B cell (primary cell): ENCODE measurements around the gene ADRA2C. TPM values are rescaled to one million over a fixed set of nuclear protein-coding genes. Genes with fewer than 3 reads are reported as not detected.

Experiments
- ATAC-seq: fragments of 200-7000 bp; cut with Tn5 transposase; one replicate; pipeline ENCODE4 v1.10.0; 2021; ENCODE audit warnings: low read depth, mild to moderate bottlenecking, moderate number of reproducible peaks, moderate library complexity
- CTCF ChIA-PET: fragments of 350-600 bp; sonication (Branson Sonifier 250); formaldehyde crosslinking; loops from one replicate; lab custom pipeline; 2021; ENCODE audit warnings: antibody characterized with exemption, inconsistent platforms; lab: Charles Lee
- POLR2A ChIA-PET: fragments of 350-600 bp; sonication (Branson Sonifier 250); formaldehyde crosslinking; loops from one replicate; lab custom pipeline; 2021; ENCODE audit warnings: antibody characterized with exemption; lab: Charles Lee
- DNase-seq: peaks from one replicate; pipeline ENCODE4 v3.0.0; 2013
- H2AFZ ChIP-seq: 2 replicates; pipeline ENCODE4 v1.6.1; 2012; ENCODE audit warnings: mild to moderate bottlenecking, low read depth, low read length; ENCODE audit not compliant: insufficient read depth, poor library complexity, severe bottlenecking
- H3K27ac ChIP-seq, 2 donors: 1 replicate in 1 of 2; 2 replicates in 1 of 2; pipeline ENCODE4 v1.5.1; 2012 to 2013; ENCODE audit warnings: low read length in 2 of 2, mild to moderate bottlenecking in 2 of 2, moderate library complexity in 1 of 2
- H3K27me3 ChIP-seq, 4 experiments: fragments of 200-600 bp in 1 of 4; sonication (generic) in 1 of 4; replicated peaks in 1 of 4; 1 replicate in 2 of 4; 2 replicates in 2 of 4; pipeline versions ENCODE4 v1.6.1 to v1.7.0; 2013 to 2016; ENCODE audit warnings: low read length in 3 of 4, mild to moderate bottlenecking in 2 of 4, mixed read lengths in 1 of 4, moderate library complexity in 1 of 4; ENCODE audit not compliant: insufficient read depth in 4 of 4, control insufficient read depth in 3 of 4; ENCODE audit errors: control extremely low read depth in 1 of 4
- H3K36me3 ChIP-seq, 2 experiments: replicated peaks in 1 of 2; 1 replicate in 1 of 2; 2 replicates in 1 of 2; pipeline versions ENCODE4 v1.6.1 to v1.7.1; 2013; ENCODE audit warnings: low read length in 1 of 2; ENCODE audit not compliant: insufficient read depth in 2 of 2, control insufficient read depth in 1 of 2; ENCODE audit errors: control extremely low read depth in 1 of 2, extremely low read depth in 1 of 2
- H3K4me1 ChIP-seq, 2 donors: fragments of 200-600 bp in 1 of 2; sonication (generic) in 1 of 2; 1 replicate in 1 of 2; 2 replicates in 1 of 2; pipeline versions ENCODE4 v1.5.1 to v1.6.1; 2013 to 2017; ENCODE audit warnings: low read length in 2 of 2; ENCODE audit not compliant: control insufficient read depth in 2 of 2, insufficient read depth in 2 of 2
- H3K4me2 ChIP-seq: replicated peaks from 2 replicates; pipeline ENCODE3; 2012; ENCODE audit warnings: mild to moderate bottlenecking, low read depth, low read length; ENCODE audit not compliant: poor library complexity, severe bottlenecking
- H3K4me3 ChIP-seq, 5 experiments: fragments of 200-600 bp in 1 of 5; sonication (generic) in 1 of 5; 1 replicate in 3 of 5; 2 replicates in 2 of 5; pipeline versions ENCODE4 v1.5.1 to v1.7.0; 2011 to 2016; ENCODE audit warnings: low read length in 4 of 5, mild to moderate bottlenecking in 4 of 5, low read depth in 2 of 5, control low read depth in 1 of 5, moderate library complexity in 1 of 5; ENCODE audit not compliant: insufficient read depth in 1 of 5; ENCODE audit errors: control extremely low read depth in 1 of 5, extremely low read depth in 1 of 5
- H3K79me2 ChIP-seq: fragments of 200-600 bp; sonication (generic); one replicate; pipeline ENCODE4 v1.6.0; 2016; ENCODE audit warnings: low read length; ENCODE audit not compliant: control insufficient read depth, insufficient read depth
- H3K9ac ChIP-seq: fragments of 200-600 bp; sonication (generic); 2 replicates; pipeline ENCODE4 v1.6.1; 2017; ENCODE audit warnings: mild to moderate bottlenecking, low read length, moderate library complexity
- H3K9me3 ChIP-seq, 3 donors: one replicate each; pipeline versions ENCODE4 v1.6.1 to v1.7.1; 2013; ENCODE audit warnings: low read length in 2 of 3; ENCODE audit not compliant: control insufficient read depth in 2 of 3, insufficient read depth in 1 of 3; ENCODE audit errors: control extremely low read depth in 1 of 3
- H4K20me1 ChIP-seq: 2 replicates; pipeline ENCODE4 v1.6.0; 2012; ENCODE audit warnings: mild to moderate bottlenecking, low read length; ENCODE audit not compliant: insufficient read depth, control insufficient read depth, poor library complexity, severe bottlenecking
- H3K27ac Mint-ChIP-seq: one replicate; pipeline ENCODE4 v1.8.0; 2021; ENCODE audit warnings: mixed read lengths
- H3K27me3 Mint-ChIP-seq: one replicate; pipeline ENCODE4 v1.8.0; 2021; ENCODE audit warnings: mixed read lengths
- H3K4me1 Mint-ChIP-seq: one replicate; pipeline ENCODE4 v1.8.0; 2021; ENCODE audit warnings: mixed read lengths
- H3K4me3 Mint-ChIP-seq: one replicate; pipeline ENCODE4 v1.8.0; 2021; ENCODE audit warnings: mixed read lengths
- H3K9me3 Mint-ChIP-seq: one replicate; pipeline ENCODE4 v1.8.0; 2022; ENCODE audit warnings: mixed read lengths; ENCODE audit not compliant: insufficient read depth
- CTCF ChIP-seq: fragments of 200-600 bp; IDR thresholded peaks from one replicate; pipeline ENCODE4 v1.8.0; 2022; ENCODE audit warnings: antibody characterized with exemption, mild to moderate bottlenecking
- EZH2 ChIP-seq: IDR thresholded peaks from 2 replicates; pipeline ENCODE4 v1.6.1; 2012; ENCODE audit warnings: borderline replicate concordance, low read depth, mild to moderate bottlenecking, moderate library complexity, low read length; ENCODE audit not compliant: insufficient read depth, poor library complexity, severe bottlenecking
- WGBS: methylation state at CpG from one replicate; pipeline ENCODE4 v1.1.5; 2013; ENCODE audit warnings: missing lambda C conversion rate; ENCODE audit not compliant: insufficient coverage; 5-methylcytosine and 5-hydroxymethylcytosine counted together
- intact Hi-C: fragments of 100-400 bp; cut with micrococcal nuclease; formaldehyde crosslinking; loops from one replicate; pipeline ENCODE4 v1.10.0; 2022
- polyA plus RNA-seq: library from polyadenylated mRNA; depleted of rRNA; stranded (reverse); fragments of >200 nt; gene quantifications from 2 replicates; pipeline ENCODE4 v1.2.3, GENCODE V29; 2012
- total RNA-seq, 2 donors: library from RNA; stranded (reverse); fragments of 120-200 nt in 1 of 2; gene quantifications; 1 replicate in 1 of 2; 2 replicates in 1 of 2; pipeline versions ENCODE4 v1.2.3 to v1.2.4, GENCODE V29; 2013 to 2022

The ADRA2C gene
- total and polyA plus RNA-seq, 2 donors (not counting 1 experiment from before 2014, with no cell fraction given), result not detected

- Mint-ChIP-seq H3K4me1 (no peaks in the 10 kb centered on the region), H3K4me3 (no peak overlapping the region), H3K27ac (no peak overlapping the region), H3K9me3 (no peaks in the 10 kb centered on the region), H3K27me3 (peaks cover 2% of the 10 kb centered on the region)
- no peak for TF ChIP-seq CTCF
- no peak for TF ChIP-seq EZH2
- no peak overlapping the region for H3K4me3 ChIP-seq
- intact Hi-C loops, result no loop called here
- no peak overlapping the region for H3K27ac ChIP-seq
- POLR2A ChIA-PET, result no interaction called here
- no peaks in the 10 kb centered on the region for H3K36me3 ChIP-seq
- H3K79me2 ChIP-seq, result no peaks in the 10 kb centered on the region
- CTCF ChIA-PET, result no interaction called here
- no peaks in the 10 kb centered on the region for H3K27me3 ChIP-seq
- no peak overlapping the region for H3K9ac ChIP-seq
- no peak for DNase-seq
- 89% methylated on average over 13 of the region's 13 CpGs for WGBS
- H3K4me1 ChIP-seq, result no peaks in the 10 kb centered on the region
- no peaks in the 10 kb centered on the region for H4K20me1 ChIP-seq
- H3K9me3 ChIP-seq, result peaks cover 0 to 28% (median 0%) of the 10 kb centered on the region in 3 donors
- ATAC-seq, result no peak
- no peak overlapping the region for H2AFZ ChIP-seq
- H3K4me2 ChIP-seq, result no peak overlapping the region
Observed at GRCh38 chr4:3777669-3778068, 11.5 kb downstream of the ADRA2C start.

- Histone ChIP-seq H3K9me3 (peaks cover 0 to 25% (median 0%) of the 10 kb centered on the region in 3 donors), H3K9ac (no peak overlapping the region), H2AFZ (no peak overlapping the region), H3K4me3 (no peak overlapping the region), H3K36me3 (no peaks in the 10 kb centered on the region), H3K79me2 (no peaks in the 10 kb centered on the region), H3K27ac (no peak overlapping the region), H4K20me1 (no peaks in the 10 kb centered on the region), H3K4me1 (no peaks in the 10 kb centered on the region), H3K4me2 (no peak overlapping the region), H3K27me3 (peaks cover 0 to 4% (median 0%) of the 10 kb centered on the region in 4 experiments)
- Mint-ChIP-seq H3K27me3 (no peaks in the 10 kb centered on the region), H3K4me1 (no peaks in the 10 kb centered on the region), H3K27ac (no peak overlapping the region), H3K4me3 (no peak overlapping the region), H3K9me3 (no peaks in the 10 kb centered on the region)
- CTCF ChIA-PET, result no interaction called here
- DNase-seq (no peak), ATAC-seq (no peak)
- POLR2A ChIA-PET, result no interaction called here
- intact Hi-C loops, result no loop called here
- WGBS, result 84% methylated on average over 6 of the region's 6 CpGs
- TF ChIP-seq EZH2 (no peak), CTCF (no peak)
Observed at GRCh38 chr4:3779509-3779908, 13.3 kb downstream of the ADRA2C start.
